ENCODE data around the gene YDJC.
"Not testable (repeated sequence)": the region's sequence is repeated elsewhere in the genome, so short reads cannot be mapped to it uniquely, and the experiment has no call there.

YDJC gene

GRCh38 chr22:21603973-21604372 is 25.8 kb downstream of the YDJC start:
- no peak for DNase-seq

GRCh38 chr22:21602579-21602978 is 27.2 kb downstream of the YDJC start:
- no peak for DNase-seq

GRCh38 chr22:21599053-21599893 is 30.5 kb downstream of the YDJC start:
- no peak for DNase-seq

GRCh38 chr22:21598302-21598701 is 31.5 kb downstream of the YDJC start:
- no peak for DNase-seq

GRCh38 chr22:21596356-21597135 is 33.3 kb downstream of the YDJC start:
- not testable (repeated sequence) for DNase-seq

GRCh38 chr22:21594865-21595452 is 34.9 kb downstream of the YDJC start:
- DNase-seq, result no peak

- no peak for DNase-seq
These were observed 36.2 kb downstream of the YDJC start for GRCh38 chr22:21593406-21594232.

- no peak for DNase-seq
These were observed 37.4 kb downstream of the YDJC start for GRCh38 chr22:21592422-21592821.

- no peak for DNase-seq
These were observed 38.1 kb downstream of the YDJC start for GRCh38 chr22:21591695-21592094.

- DNase-seq, result no peak
These were observed 38.8 kb downstream of the YDJC start for GRCh38 chr22:21590809-21591641.

- DNase-seq, result no peak
These were observed 40.4 kb downstream of the YDJC start for GRCh38 chr22:21589396-21589795.

- no peak for DNase-seq
These were observed 41.8 kb downstream of the YDJC start for GRCh38 chr22:21587803-21588611.

GRCh38 chr22:21585389-21585788 is 44.4 kb downstream of the YDJC start:
- no peak for DNase-seq

- no peak for DNase-seq
These were observed 46.8 kb downstream of the YDJC start for GRCh38 chr22:21582801-21583740.

- not testable (repeated sequence) for DNase-seq
These were observed 48.7 kb downstream of the YDJC start for GRCh38 chr22:21581009-21581713.

GRCh38 chr22:21580623-21581007 is 49.2 kb downstream of the YDJC start:
- not testable (repeated sequence) for DNase-seq

- no peak for DNase-seq
These were observed 50.4 kb downstream of the YDJC start for GRCh38 chr22:21579474-21579851.

All from cortex of kidney (tissue), 1 donor.